GM12878 (cell line): ENCODE results near the gene MLLT3.

Source experiments
- BMI1 ChIP-seq: fragments of 450-650 bp; IDR thresholded peaks from 2 replicates; pipeline ENCODE4 v1.6.1; 2016; ENCODE audit warnings: mild to moderate bottlenecking, moderate library complexity, borderline replicate concordance
- CEBPB ChIP-seq, 2 experiments: fragments of 150-350 bp in 1 of 2; IDR thresholded peaks; 2 replicates each; pipeline ENCODE4 v1.6.1; 2012 to 2014; ENCODE audit warnings: low read depth in 2 of 2, low read length in 2 of 2, borderline replicate concordance in 1 of 2, inconsistent platforms in 1 of 2
- CTCF ChIP-seq, 3 experiments: IDR thresholded peaks in 2 of 3; conservative IDR thresholded peaks in 1 of 3; 2 replicates each; pipeline ENCODE4 v1.5.1; 2011; ENCODE audit warnings: low read depth in 3 of 3, low read length in 3 of 3, mild to moderate bottlenecking in 3 of 3, control low read depth in 2 of 3, moderate library complexity in 2 of 3, inconsistent platforms in 1 of 3, mixed read lengths in 1 of 3; ENCODE audit not compliant: control insufficient read depth in 2 of 3, insufficient read depth in 1 of 3; ENCODE audit errors: extremely low read depth in 1 of 3
- EP300 ChIP-seq, 2 experiments: fragments of 150-350 bp in 1 of 2; IDR thresholded peaks; 2 replicates each; pipeline ENCODE4 v1.6.1; 2011 to 2012; ENCODE audit warnings: low read depth in 2 of 2, low read length in 2 of 2, borderline replicate concordance in 1 of 2, improper control_type of control experiment in 1 of 2, inconsistent platforms in 1 of 2; ENCODE audit not compliant: control insufficient read depth in 1 of 2
- EZH2 ChIP-seq: IDR thresholded peaks from 2 replicates; pipeline ENCODE4 v1.6.1; 2012; ENCODE audit warnings: low read depth, mild to moderate bottlenecking, control low read depth, inconsistent platforms, low read length, borderline replicate concordance; ENCODE audit not compliant: control insufficient read depth
- JUNB ChIP-seq: IDR thresholded peaks from 2 replicates; pipeline ENCODE4 v1.6.1; 2016; ENCODE audit warnings: antibody characterized with exemption, mild to moderate bottlenecking
- PAX5 ChIP-seq: IDR thresholded peaks from 2 replicates; pipeline ENCODE4 v1.6.1; 2011; ENCODE audit warnings: low read depth, low read length, borderline replicate concordance
- POLR2AphosphoS2 ChIP-seq: IDR thresholded peaks from 2 replicates; pipeline ENCODE4 v1.6.1; 2011; ENCODE audit warnings: low read depth, mild to moderate bottlenecking, low read length, improper control_type of control experiment, moderate library complexity
- USF1 ChIP-seq: IDR thresholded peaks from 2 replicates; pipeline ENCODE4 v1.6.1; 2011; ENCODE audit warnings: borderline replicate concordance, low read depth, mild to moderate bottlenecking, moderate library complexity, mixed read lengths, low read length; ENCODE audit not compliant: insufficient read depth; ENCODE audit errors: extremely low read length
- USF2 ChIP-seq: IDR thresholded peaks from 2 replicates; pipeline ENCODE4 v1.6.1; 2011; ENCODE audit warnings: low read depth, low read length, improper control_type of control experiment, borderline replicate concordance

- TF ChIP-seq PAX5: no peak
- TF ChIP-seq CTCF (IDR thresholded peaks at IDR 0.05 in 2 of 3, conservative IDR thresholded peaks at IDR 0.05 in 1 of 3; ENCODE audit: control insufficient read depth in 2 of 3, extremely low read depth in 1 of 3, insufficient read depth in 1 of 3, low read depth in 3 of 3, low read length in 3 of 3): no peak
- TF ChIP-seq EZH2: no peak
- no peak for TF ChIP-seq USF2
- TF ChIP-seq BMI1: no peak
- no peak for TF ChIP-seq POLR2AphosphoS2
- TF ChIP-seq EP300 (IDR thresholded peaks at IDR 0.05; ENCODE audit: borderline replicate concordance in 1 of 2, control insufficient read depth in 1 of 2, low read depth in 2 of 2, low read length in 2 of 2): no peak
- TF ChIP-seq CEBPB (IDR thresholded peaks at IDR 0.05; ENCODE audit: borderline replicate concordance in 1 of 2, low read depth in 2 of 2, low read length in 2 of 2): no peak
- no peak for TF ChIP-seq JUNB
- TF ChIP-seq USF1: no peak
Measured at GRCh38 chr9:20317701-20318100, 304.6 kb downstream of the MLLT3 start.
